IMR-90 (cell line): ENCODE data around the gene AGAP1. TPM values are rescaled to one million over a fixed set of nuclear protein-coding genes. Genes with fewer than 3 reads are reported as not detected.
A peak's percentile ranks its signal among the peaks of the same experiment; 100 is the strongest.

ENCODE experiments used
- ATAC-seq: fragments of 200-7000 bp; cut with Tn5 transposase; 2 replicates; pipeline ENCODE4 v1.9.1; 2020; ENCODE audit warnings: low read depth, mild to moderate bottlenecking, moderate library complexity
- BruUV-seq: library from RNA; stranded (reverse); fragments of 400-500 nt; replicated peaks from 2 replicates; lab custom pipeline; 2021; lab: Mats Ljungman, UMichigan
- CTCF ChIA-PET: fragments of 300-600 bp; formaldehyde crosslinking; extraction: SDS; loops from one replicate; lab custom pipeline; 2021; ENCODE audit warnings: antibody characterized with exemption; lab: Yijun Ruan, JAX
- POLR2A ChIA-PET: fragments of 300-600 bp; sonication (Branson Sonifier 250); formaldehyde crosslinking; loops from one replicate; lab custom pipeline; 2022; ENCODE audit warnings: antibody characterized with exemption; ENCODE audit not compliant: unreplicated experiment; lab: Charles Lee
- DNase-seq: peaks from one replicate; pipeline ENCODE4 v3.0.0; 2013
- H2AFZ ChIP-seq: replicated peaks from 2 replicates; pipeline ENCODE3; 2013; ENCODE audit warnings: low read length, mild to moderate bottlenecking; ENCODE audit not compliant: poor library complexity
- H2AK5ac ChIP-seq: 2 replicates; pipeline ENCODE4 v1.6.1; 2013; ENCODE audit warnings: low read depth, low read length, inconsistent platforms
- H2AK9ac ChIP-seq: replicated peaks from 2 replicates; pipeline ENCODE3; 2013; ENCODE audit warnings: mild to moderate bottlenecking, low read depth, low read length, moderate library complexity; ENCODE audit not compliant: poor library complexity
- H2BK120ac ChIP-seq: 2 replicates; pipeline ENCODE4 v1.6.1; 2013; ENCODE audit warnings: low read depth, low read length, inconsistent platforms
- H2BK15ac ChIP-seq: 3 replicates; pipeline ENCODE4 v1.6.1; 2013; ENCODE audit warnings: low read depth, low read length, inconsistent platforms
- H2BK20ac ChIP-seq: 2 replicates; pipeline ENCODE4 v1.6.1; 2013; ENCODE audit warnings: low read depth, mild to moderate bottlenecking, inconsistent platforms, low read length, moderate library complexity
- H2BK5ac ChIP-seq: 2 replicates; pipeline ENCODE4 v1.6.1; 2013; ENCODE audit warnings: mild to moderate bottlenecking, low read depth, low read length, inconsistent platforms; ENCODE audit not compliant: poor library complexity, severe bottlenecking
- H3K14ac ChIP-seq: replicated peaks from 2 replicates; pipeline ENCODE4 v1.6.1; 2013; ENCODE audit warnings: low read depth, low read length, inconsistent platforms
- H3K18ac ChIP-seq: 2 replicates; pipeline ENCODE4 v1.6.1; 2013; ENCODE audit warnings: low read depth, low read length, control low read depth
- H3K23ac ChIP-seq: 2 replicates; pipeline ENCODE4 v1.6.1; 2013; ENCODE audit warnings: low read depth, low read length, inconsistent platforms
- H3K27ac ChIP-seq: 2 replicates; pipeline ENCODE4 v1.5.1; 2013; ENCODE audit warnings: mild to moderate bottlenecking, control low read depth, low read length; ENCODE audit not compliant: insufficient read depth
- H3K27me3 ChIP-seq: 2 replicates; pipeline ENCODE4 v1.6.1; 2013; ENCODE audit warnings: low read length; ENCODE audit not compliant: control insufficient read depth, insufficient read depth
- H3K36me3 ChIP-seq: 2 replicates; pipeline ENCODE4 v1.6.1; 2013; ENCODE audit warnings: low read length, mixed read lengths; ENCODE audit not compliant: control insufficient read depth, insufficient read depth
- H3K4ac ChIP-seq: 2 replicates; pipeline ENCODE4 v1.6.1; 2013; ENCODE audit warnings: low read depth, low read length, inconsistent platforms
- H3K4me1 ChIP-seq: 2 replicates; pipeline ENCODE4 v1.6.1; 2013; ENCODE audit warnings: low read length, mixed read lengths; ENCODE audit not compliant: control insufficient read depth, insufficient read depth
- H3K4me2 ChIP-seq: 2 replicates; pipeline ENCODE4 v1.6.1; 2013; ENCODE audit warnings: low read depth, mild to moderate bottlenecking, control low read depth, low read length, moderate library complexity
- H3K4me3 ChIP-seq: 2 replicates; pipeline ENCODE4 v1.5.1; 2013; ENCODE audit warnings: low read depth, mild to moderate bottlenecking, control low read depth, low read length, moderate library complexity; ENCODE audit not compliant: insufficient read depth
- H3K56ac ChIP-seq: 2 replicates; pipeline ENCODE4 v1.6.1; 2013; ENCODE audit warnings: low read length, inconsistent platforms; ENCODE audit not compliant: insufficient read depth; ENCODE audit errors: extremely low read depth
- H3K79me1 ChIP-seq, 2 experiments: 2 replicates each; pipeline ENCODE4 v1.6.1; 2013; ENCODE audit warnings: low read length in 2 of 2, inconsistent platforms in 1 of 2, low read depth in 1 of 2
- H3K9ac ChIP-seq: 2 replicates; pipeline ENCODE4 v1.6.1; 2013; ENCODE audit warnings: low read depth, low read length, control low read depth
- H3K9me1 ChIP-seq: 2 replicates; pipeline ENCODE4 v1.6.1; 2013; ENCODE audit warnings: low read length, inconsistent platforms; ENCODE audit not compliant: insufficient read depth
- H3K9me3 ChIP-seq: 2 replicates; pipeline ENCODE4 v1.6.1; 2013; ENCODE audit warnings: low read length; ENCODE audit not compliant: control insufficient read depth, insufficient read depth
- H4K20me1 ChIP-seq: 2 replicates; pipeline ENCODE4 v1.6.1; 2013; ENCODE audit warnings: low read length, inconsistent platforms; ENCODE audit not compliant: insufficient read depth
- H4K5ac ChIP-seq: 2 replicates; pipeline ENCODE4 v1.6.1; 2013; ENCODE audit warnings: mild to moderate bottlenecking, low read depth, low read length, control low read depth
- H4K8ac ChIP-seq, 2 experiments: 2 replicates each; pipeline ENCODE4 v1.6.1; 2013; ENCODE audit warnings: low read depth in 2 of 2, low read length in 2 of 2, control low read depth in 1 of 2, inconsistent platforms in 1 of 2
- H4K91ac ChIP-seq: 2 replicates; pipeline ENCODE4 v1.6.1; 2013; ENCODE audit warnings: low read depth, low read length, inconsistent platforms; ENCODE audit not compliant: insufficient read depth
- BHLHE40 ChIP-seq: fragments of 150-350 bp; IDR thresholded peaks from 2 replicates; pipeline ENCODE4 v1.6.1; 2016; ENCODE audit warnings: mild to moderate bottlenecking, low read depth, low read length
- CEBPB ChIP-seq: IDR thresholded peaks from 2 replicates; pipeline ENCODE4 v1.6.1; 2012; ENCODE audit warnings: low read depth, low read length, improper control_type of control experiment
- CTCF ChIP-seq: conservative IDR thresholded peaks from 2 replicates; pipeline ENCODE4 v1.5.1; 2012; ENCODE audit warnings: mild to moderate bottlenecking, low read depth, low read length, improper control_type of control experiment
- WGBS, 2 experiments: methylation state at CpG; one replicate each; pipeline versions ENCODE4 v1.1.5 to v1.1.7; 2013; ENCODE audit warnings: missing lambda C conversion rate in 2 of 2; ENCODE audit not compliant: insufficient read length in 1 of 2; ENCODE audit errors: extremely low coverage in 2 of 2; 5-methylcytosine and 5-hydroxymethylcytosine counted together
- dilution Hi-C: fragments of 300-500 bp; cut with HindIII; formaldehyde crosslinking; loops from one replicate; pipeline ENCODE4 v1.14.3; 2018; ENCODE audit warnings: low sequenced_read_pairs; ENCODE audit not compliant: unreplicated experiment
- in situ Hi-C: fragments of 300-500 bp; cut with MboI; formaldehyde crosslinking; loops from 3 replicates; pipeline ENCODE4 v1.14.3; 2019; ENCODE audit warnings: low sequenced_read_pairs, inconsistent platforms, mixed read lengths
- intact Hi-C: fragments of 100-400 bp; cut with micrococcal nuclease; formaldehyde crosslinking; loops from 2 replicates; pipeline ENCODE4 v1.10.0; 2022
- polyA plus RNA-seq, 3 experiments: library from polyadenylated mRNA; depleted of rRNA; stranded (reverse); fragments of >200 nt; gene quantifications; 2 replicates each; pipeline ENCODE4 v1.2.3, GENCODE V29; 2012; ENCODE audit warnings: low replicate concordance in 1 of 3
- total RNA-seq: library from RNA; depleted of rRNA; stranded (reverse); fragments of >200 nt; gene quantifications from 2 replicates; pipeline ENCODE4 v1.2.3, GENCODE V29; 2012

Gene AGAP1
- total and polyA plus RNA-seq, 2 of the 4 experiments (the other 2 are of a cell fraction) = 15.1 to 16.4 TPM

- no peak overlapping the region for H3K4me3 ChIP-seq
- H3K9me1 ChIP-seq = no peaks in the 10 kb centered on the region
- intact Hi-C loops = loop anchor here (10.0 kb wide), 1 partner anchor 233 kb away; no protein-coding TSS in a partner anchor
- H3K4me2 ChIP-seq = peak overlapping the region; percentile 9; the same call in 1 of the 2 replicates
- H2BK120ac ChIP-seq = no peak overlapping the region
- no peak overlapping the region for H2AFZ ChIP-seq
- no peak overlapping the region for H2BK20ac ChIP-seq
- H3K18ac ChIP-seq = no peak overlapping the region
- ChIA-PET POLR2A (no interaction called here), CTCF (interaction anchor here (1.0 to 1.5 kb wide), 2 partner anchors 340 to 398 kb away, joined by 4 to 11 read pairs; no protein-coding TSS in a partner anchor)
- H3K14ac ChIP-seq = no peak overlapping the region
- H2AK9ac ChIP-seq = no peak overlapping the region
- BruUV-seq = no TSS peak
- H3K9ac ChIP-seq = no peak overlapping the region
- 5% methylated on average over 10 of the region's 20 CpGs; no CpG with 5 or more reads in 1 of the 2 experiments for WGBS, 2 experiments
- H3K27ac ChIP-seq = no peak overlapping the region
- no peak overlapping the region for H4K8ac ChIP-seq
- no peak overlapping the region for H4K91ac ChIP-seq
- peaks cover 6% of the 10 kb centered on the region for H3K4me1 ChIP-seq
- TF ChIP-seq BHLHE40 = no peak
- peak; percentile 31 for TF ChIP-seq CTCF
- TF ChIP-seq CEBPB = peak; percentile 46
- H2BK15ac ChIP-seq = no peak overlapping the region
- no peak overlapping the region for H4K5ac ChIP-seq
- H4K20me1 ChIP-seq = no peaks in the 10 kb centered on the region
- no peak overlapping the region for H2BK5ac ChIP-seq
- H3K79me1 ChIP-seq = no peaks in the 10 kb centered on the region
- no peak overlapping the region for H3K4ac ChIP-seq
- in situ Hi-C loops = loop anchor here (5.0 kb wide), 1 partner anchor 410 kb away; no protein-coding TSS in a partner anchor
- no peak for ATAC-seq
- dilution Hi-C loops = loop anchor here (25.0 kb wide), 1 partner anchor 390 kb away; no protein-coding TSS in a partner anchor
- DNase-seq = peak; percentile 16
- H3K9me3 ChIP-seq = no peaks in the 10 kb centered on the region
- H3K27me3 ChIP-seq = peaks cover 32% of the 10 kb centered on the region
- no peak overlapping the region for H3K56ac ChIP-seq
- no peaks in the 10 kb centered on the region for H3K36me3 ChIP-seq
- H2AK5ac ChIP-seq = no peak overlapping the region
- H3K23ac ChIP-seq = no peak overlapping the region
These were observed 683.7 kb downstream of the AGAP1 start for GRCh38 chr2:236177604-236177966.
